HG03196 (cell line): ENCODE results near the gene LUC7L2.
"Not testable (repeated sequence)": the region's sequence is repeated elsewhere in the genome, so short reads cannot be mapped to it uniquely, and the experiment has no call there.

Experiments used
- ATAC-seq: cut with Tn5 transposase; IDR thresholded peaks from one replicate; pipeline ENCODE4 v1.9.1; 2021; ENCODE audit not compliant: unreplicated experiment

Gene LUC7L2

DNA sequence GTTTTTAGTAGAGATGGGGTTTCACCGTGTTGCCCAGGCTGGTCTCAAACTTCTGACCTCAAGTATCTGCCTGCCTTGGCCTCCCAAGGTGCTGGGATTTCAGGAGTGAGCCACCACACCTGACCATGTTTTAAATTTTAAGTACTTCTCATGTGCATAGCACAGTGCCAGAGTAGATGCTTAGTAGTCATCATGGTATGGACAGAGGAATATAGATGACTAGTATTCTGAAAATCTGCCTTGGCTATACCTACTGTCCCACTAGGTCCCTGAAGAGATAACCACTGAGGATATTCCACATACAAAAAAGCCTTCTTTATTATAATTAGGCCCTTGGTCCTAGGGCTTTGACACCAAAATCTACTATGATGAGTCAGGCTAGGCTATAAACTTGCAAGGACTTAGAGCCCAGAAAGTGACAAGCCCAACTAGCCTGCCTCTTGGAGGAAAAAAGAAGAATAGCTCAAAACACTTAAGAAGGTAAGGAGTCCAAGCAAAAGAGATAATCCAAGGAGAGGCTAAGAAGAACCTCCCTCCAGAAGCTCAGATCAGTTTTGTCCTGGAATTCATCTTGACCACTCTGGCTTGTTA is 34.0 kb downstream of the LUC7L2 start:
- ATAC-seq = no peak

DNA sequence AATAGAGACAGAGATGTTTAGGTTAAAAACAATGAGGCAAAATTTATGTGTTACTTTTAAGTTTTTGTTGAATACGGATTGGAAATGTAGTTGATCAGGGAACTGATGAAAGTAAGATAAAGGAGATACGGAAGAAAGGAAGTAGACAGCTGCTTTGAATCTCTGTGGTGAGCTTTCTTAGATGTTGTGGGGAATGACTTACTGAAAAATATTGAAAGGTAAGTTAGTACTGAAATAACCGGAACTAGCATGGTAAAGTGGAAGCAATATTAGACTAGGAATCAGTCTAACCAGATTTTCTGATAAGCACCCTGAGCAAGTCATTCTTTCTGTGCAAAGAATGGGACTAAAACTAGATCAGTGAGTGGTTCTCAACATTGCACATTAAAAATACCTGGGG is 34.8 kb downstream of the LUC7L2 start:
- no peak for ATAC-seq

DNA sequence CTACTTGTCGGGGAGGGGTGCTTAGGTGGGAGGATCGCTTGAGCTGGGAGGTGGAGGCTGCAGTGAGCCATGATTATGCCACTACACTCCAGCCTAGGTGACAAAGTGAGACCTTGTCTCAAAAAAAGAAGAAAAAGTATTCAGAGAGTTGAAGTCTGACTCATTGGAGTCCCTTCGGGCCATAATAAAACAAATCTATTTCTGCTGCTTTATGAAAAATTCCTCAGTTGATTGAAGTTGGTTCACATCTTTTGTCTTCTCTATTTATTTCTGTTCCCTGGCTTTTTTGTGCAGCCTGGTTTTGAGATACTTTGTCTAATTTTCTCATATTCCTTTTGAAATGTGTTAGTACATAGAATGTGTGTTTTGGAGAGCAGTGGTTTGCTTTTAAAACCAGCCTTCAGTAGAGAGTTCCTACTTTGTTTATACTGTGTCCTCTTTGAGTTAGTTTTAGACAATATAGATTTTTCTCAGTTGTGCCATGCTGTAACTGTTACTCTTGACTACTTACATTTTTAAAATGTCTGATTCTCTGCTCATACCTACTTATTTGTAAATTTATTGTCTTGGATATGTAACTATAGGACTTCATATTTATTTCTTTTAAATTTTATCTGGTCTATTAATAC is 36.7 kb downstream of the LUC7L2 start:
- ATAC-seq = no peak

DNA sequence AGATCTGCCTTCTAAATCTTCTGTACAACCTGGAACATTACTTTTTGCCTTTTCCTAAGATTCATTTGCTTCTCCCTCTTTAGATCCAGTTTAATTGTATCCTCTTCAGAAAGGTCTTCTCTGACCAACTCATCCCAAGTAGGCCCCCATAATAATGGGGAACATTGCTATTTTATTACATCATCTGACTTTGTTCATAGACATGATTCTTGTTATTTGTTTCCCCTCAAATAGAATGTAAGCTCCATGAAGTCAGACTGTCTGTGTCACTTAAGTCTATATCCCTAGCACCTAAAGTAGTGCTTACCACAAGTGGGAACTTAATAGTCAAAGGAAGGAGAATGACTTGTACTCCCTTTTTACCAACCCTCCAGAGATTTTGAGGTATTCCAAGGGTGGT is 37.5 kb downstream of the LUC7L2 start:
- ATAC-seq = no peak

DNA sequence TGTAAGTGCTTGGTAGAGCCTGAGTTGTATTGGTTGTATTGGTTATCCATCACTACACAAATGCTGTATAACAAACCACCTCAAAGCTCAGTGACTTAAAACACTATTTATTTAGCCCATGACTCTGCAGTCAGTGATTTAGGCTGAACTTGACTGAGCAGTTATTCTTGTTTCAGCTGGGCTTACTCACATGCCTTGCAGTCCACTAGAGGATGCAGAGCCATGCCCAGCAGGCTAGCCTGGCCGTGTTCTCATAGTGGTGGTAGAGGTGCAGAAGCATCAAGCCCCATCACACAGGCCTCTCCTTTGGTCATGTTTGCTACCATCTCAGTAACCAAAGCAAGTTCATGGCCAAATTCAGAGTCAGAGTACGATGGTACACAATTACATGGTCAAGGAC is 43.9 kb downstream of the LUC7L2 start:
- ATAC-seq = no peak

DNA sequence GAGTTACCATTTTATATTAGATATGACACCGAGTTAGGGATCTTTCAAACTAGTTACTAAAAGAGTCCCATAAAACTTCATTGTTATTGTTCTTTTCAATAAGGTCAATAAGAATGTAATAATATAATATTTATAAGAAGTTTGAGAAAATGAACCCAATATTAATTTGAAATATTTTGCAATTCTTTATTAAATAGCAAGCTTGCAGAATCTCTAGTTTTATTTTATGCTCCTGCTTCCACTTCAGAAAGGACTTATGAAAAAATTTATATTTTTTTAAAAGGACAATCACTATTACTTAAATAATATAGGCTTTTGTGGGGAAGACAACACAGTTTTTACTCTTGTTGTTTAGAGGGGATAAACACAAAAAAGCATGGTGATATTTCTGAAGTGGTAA is 47.9 kb downstream of the LUC7L2 start:
- ATAC-seq = no peak

DNA sequence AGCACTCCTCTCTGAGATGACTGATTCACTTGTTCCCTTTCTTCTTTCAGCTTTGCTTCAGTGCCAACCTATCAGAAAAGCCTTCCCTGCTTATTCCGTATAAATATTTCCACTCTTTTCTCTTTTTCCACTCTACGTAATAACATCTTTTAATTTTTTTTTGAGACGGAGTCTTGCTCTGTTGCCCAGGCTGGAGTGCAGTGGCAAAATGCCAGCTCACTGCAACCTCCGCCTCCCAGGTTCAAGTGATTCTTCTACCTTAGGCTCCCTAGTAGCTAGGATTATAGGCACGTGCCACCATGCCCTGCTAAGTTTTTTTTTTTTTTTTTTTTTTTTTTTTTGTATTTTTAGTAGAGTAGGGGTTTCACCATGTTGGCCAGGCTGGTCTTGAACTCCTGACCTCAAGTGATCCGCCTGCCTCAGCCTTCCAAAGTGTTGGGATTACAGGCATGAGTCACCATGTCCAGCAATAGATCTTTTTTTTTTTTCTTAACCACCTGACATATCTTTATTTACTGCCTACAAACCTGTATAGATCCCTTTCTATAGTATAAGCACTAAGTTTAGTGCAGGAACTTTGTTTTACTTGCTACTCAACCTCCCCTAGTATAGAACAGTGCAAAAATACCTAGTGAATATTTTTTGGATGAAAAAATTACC is 55.2 kb downstream of the LUC7L2 start:
- ATAC-seq = not testable (repeated sequence)

DNA sequence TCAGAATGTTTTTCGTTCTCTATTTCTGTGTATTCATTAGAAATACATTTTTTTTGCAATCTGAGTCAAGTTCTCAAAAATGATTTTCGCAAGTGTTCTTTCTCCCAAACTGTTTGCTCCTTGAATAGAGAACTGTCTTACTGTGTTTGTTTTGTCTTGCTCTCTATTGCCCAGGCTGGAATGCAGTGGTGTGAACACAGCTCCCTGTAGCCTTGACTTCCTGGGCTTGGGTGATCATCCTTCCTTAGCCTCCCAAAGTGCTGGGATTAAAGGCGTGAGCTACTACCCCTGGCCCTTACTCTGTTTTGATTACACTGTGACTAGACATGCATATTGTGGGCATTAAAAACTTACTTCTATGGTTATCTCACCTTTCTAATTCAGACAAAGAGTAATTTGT is 56.7 kb downstream of the LUC7L2 start:
- ATAC-seq = no peak

DNA sequence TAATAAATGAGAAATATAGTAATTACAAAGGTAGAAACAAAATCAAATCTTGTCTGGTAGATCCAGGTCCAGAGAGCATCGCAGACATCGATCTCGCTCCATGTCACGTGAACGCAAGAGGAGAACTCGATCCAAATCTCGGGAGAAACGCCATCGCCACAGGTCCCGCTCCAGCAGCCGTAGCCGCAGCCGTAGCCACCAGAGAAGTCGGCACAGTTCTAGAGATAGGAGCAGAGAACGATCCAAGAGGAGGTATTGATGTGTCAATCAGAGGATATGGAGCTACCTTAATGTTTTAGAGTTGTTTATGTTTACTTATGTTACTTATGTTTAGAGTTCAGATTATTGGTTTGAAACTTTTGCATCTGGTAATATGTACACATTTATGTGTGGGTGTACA is 57.8 kb downstream of the LUC7L2 start:
- no peak for ATAC-seq

DNA sequence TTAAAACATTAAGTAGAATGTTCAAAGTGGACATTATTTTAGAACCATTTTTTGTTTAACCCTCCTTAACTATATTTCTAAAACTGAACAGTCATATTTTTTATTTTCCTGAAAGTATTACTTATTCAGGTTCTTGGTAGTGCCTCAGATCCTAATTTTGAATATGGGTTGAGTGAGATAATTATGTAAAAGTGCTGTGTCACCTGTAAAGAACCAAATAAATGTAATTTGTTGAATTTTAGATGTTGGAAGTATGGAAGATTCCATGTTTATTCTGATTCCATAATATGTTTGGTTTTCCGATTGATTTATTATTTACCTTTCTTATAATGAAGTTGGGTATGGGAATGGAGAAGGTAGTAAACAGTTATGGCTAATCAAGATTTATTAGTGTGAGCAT is 61.4 kb downstream of the LUC7L2 start:
- no peak for ATAC-seq

DNA sequence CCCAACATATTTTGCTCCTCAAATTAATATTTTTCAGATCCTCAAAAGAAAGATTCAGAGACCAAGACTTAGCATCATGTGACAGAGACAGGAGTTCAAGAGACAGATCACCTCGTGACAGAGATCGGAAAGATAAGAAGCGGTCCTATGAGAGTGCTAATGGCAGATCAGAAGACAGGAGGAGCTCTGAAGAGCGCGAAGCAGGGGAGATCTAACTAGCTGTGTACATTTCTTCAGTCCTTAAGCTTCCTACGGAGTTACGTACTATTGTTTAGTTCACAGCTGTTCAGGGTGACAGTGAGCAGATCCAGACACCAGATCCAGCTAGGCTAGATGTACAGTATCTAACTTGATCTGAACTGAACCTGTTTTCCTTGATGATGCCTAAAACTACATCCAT is 62.4 kb downstream of the LUC7L2 start:
- no peak for ATAC-seq

DNA sequence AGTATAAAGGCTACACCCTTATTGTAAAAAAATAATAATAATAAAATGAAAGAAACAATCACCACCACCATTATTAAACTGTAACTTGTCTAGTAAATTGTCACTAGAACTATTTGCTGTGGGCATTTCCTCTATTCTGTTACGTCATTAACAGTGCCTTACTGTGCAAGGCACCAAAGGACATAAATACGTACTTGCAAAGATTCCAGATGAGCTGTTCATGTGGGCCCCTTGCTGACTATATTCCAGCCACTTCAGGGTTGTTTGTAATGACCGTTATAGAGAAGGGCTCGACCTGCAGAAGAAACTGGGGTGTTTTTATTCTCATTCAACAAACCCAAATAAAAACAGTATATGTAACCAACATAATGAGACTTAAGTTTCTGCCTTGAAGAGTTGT is 63.4 kb downstream of the LUC7L2 start:
- no peak for ATAC-seq

DNA sequence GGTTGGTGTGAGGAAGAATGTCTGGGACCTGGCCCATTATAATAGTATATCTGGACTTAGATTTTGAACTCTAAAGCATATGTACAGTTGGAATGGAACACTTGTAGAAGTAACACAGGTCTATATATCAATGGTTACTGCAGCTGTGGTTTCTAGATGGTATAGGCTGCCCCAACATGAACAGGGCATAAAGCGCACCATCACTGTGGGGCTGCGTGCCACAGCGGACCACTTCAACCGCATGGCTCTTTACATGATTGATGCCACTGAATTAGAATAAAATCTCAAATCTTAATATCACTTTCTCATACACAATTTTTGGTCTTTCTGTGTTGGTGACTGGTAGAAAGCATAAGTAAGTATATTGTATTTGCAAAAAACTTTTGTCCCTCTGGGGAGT is 64.3 kb downstream of the LUC7L2 start:
- ATAC-seq = no peak

DNA sequence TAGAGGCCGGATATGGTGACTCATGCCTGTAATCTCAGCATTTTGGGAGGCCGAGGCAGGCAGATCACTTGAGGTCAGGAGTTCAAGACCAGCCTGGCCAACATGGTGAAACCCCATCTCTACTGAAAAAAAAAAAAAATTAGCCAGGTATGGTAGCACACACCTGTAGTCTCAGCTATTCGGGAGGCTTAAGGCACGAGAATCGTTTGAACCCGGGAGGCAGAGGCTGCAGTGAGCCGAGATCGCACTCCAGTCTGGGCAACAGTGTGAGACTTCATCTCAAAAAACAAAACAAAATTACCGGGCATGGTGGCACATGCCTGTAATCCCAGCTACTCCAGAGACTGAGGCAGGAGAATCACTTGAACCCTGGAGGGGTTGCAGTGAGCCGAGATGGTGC is 66.0 kb downstream of the LUC7L2 start:
- ATAC-seq = not testable (repeated sequence)

DNA sequence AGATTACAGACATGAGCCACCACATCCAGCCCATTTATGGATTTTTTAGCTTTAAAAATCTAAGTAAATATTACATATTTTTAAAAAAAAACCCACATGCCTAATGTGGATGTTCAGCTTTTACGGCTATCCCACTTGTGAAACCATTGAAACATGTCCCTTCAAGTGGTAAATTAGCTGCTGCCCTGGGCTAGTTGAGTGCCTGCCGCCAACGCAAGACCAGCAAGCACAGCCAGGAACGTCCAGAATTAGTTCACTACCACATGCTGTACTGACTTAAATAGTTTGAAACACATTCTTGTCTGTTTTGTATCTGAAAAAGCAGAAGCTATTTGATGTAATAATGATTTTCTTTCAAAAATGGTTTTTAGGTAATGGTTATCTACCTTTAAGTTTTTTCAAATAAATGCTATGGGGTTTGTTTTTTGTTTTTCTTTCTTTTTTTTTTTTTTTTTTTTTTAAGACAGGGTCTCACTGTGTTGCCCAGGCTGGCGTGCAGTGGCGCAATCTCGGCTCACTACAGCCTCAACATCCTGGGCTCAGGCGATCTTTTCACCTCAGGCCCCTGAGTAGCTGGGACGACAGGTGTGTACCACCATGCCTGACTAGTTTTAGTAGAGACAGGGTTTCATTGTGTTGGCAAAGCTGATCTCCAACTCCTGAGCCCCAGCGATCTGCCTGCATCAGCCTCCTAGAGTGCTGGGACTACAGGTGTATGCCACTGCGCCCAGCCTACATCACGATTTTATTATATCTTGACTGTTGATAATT is 66.7 kb downstream of the LUC7L2 start:
- no peak for ATAC-seq

DNA sequence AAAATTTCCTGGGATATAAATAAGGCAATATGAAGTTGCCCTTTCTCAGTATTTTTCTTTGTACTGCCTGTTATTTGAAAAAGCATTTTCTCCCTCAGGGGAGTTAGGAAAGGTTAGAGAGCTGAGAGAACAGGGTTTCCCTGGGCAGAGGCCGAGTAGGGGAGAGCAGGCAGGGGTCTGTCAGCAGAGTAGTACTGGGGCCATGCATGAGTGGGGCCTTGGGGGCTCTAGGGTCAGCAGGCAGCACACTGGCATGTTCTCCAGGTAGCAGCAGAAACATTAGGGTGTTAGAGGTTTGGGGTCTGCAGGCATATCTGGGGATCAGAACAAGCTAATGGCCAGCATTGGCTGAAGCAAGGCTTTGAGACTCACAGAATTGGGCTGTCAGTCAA is 67.3 kb downstream of the LUC7L2 start:
- ATAC-seq = no peak

DNA sequence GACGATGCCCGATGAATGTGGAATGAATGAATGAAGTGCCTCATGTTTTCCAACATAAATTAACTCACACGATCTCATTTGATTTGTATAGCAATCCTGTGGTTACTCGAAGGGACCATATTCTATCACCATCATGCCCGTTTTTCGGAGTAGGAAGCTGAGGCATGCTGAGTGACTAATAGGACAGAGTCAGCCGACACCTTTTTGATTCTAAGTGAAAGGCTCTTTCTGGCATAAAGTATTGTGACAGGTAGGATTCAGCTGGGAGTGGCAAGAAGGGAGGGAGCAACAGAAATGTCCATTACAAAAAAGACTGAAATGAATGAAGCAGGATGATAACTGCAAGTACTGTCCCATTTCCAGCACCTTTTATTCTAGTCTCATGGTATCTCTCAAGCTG is 68.1 kb downstream of the LUC7L2 start:
- no peak for ATAC-seq

DNA sequence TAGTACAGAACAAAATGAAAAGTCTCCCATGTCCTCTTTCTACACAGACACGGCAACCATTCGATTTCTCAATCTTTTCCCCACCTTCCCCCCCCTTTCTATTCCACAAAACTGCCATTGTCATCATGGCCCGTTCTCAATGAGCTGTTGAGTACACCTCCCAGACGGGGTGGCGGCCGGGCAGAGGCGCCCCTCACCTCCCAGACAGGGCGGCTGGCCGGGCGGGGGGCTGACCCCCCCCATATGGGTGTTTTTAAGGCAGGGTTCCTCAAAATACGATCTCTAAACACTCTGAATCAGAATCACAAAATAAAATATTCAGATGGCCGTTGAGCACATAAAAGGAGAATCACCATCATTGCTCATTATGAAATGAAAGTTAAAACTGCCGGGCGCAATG is 70.0 kb downstream of the LUC7L2 start:
- ATAC-seq = not testable (repeated sequence)

DNA sequence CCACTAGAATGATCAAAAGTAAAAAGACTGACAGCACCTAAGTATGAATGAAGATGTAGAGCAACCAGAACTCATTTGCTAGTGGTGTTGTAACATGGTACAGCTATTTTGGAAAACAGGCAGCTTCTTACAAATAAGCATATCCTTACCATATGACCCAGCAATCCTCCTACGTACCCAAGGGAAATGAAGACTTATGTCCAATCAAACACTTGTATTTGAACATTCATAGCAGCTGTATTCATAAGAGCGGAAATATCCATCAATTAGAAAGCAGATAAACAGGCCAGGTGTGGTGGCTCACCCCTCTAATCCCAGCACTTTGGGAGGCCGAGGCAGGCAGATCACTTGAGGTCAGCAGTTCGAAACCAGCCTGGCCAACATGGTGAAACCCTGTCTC is 70.7 kb downstream of the LUC7L2 start:
- ATAC-seq = no peak

DNA sequence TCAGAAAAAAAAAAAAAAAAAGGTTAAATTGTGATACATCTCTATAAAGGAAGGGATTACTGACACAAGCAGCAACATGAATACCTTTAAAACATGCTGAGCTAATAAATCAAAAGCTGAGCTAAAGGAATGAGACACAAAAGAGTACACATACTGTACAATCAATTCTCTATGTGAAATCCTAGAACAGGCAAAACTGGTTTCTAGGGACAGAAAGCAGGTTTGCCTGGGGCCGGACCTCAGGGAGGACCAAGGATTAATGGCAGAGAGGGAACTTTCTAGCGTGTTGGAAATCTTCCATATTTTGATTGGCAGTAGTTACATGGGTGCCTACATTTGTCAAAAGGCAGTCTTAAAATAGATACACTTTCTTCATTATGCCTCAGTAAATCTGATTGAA is 71.3 kb downstream of the LUC7L2 start:
- ATAC-seq = no peak

DNA sequence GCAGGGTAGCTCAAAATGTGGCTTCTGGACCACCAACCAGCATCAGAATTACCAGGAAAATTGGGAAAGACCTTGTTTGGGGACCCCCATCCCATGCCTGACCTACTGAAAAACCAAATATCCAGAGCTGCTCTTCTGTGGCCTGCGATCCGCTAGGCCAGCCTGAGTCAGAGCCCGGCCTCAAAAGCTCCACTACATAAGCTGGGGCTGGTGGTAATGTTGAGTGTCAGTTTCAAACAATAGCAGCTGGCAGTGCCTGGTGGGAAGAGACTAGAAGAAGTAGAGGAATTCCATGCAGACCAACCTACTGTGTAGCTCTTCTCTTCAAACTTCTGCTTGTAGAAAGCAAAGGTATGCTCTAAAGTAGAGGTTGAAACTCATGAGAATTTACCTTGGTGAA is 71.8 kb downstream of the LUC7L2 start:
- ATAC-seq = no peak

DNA sequence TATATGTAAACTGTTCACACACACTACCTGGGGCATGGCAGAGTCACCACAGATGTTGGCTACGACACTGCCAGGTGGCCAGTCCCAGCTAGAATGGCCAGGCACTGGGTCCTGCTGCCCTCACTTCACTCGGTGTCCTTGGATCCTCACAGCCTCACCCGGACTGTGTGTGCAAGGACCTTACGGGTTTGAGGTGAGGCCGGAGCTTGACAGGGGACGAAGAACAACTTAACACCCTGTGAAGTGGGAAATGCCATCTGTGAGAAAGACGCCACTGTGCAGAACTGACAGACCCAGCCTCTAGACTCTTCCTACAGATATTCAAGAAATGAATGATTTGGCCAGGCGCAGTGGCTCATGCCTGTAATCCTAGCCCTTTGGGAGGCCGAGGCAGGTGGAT is 77.1 kb downstream of the LUC7L2 start:
- ATAC-seq = no peak
